Measurements from ENCODE around the gene FAM219B.

DNA sequence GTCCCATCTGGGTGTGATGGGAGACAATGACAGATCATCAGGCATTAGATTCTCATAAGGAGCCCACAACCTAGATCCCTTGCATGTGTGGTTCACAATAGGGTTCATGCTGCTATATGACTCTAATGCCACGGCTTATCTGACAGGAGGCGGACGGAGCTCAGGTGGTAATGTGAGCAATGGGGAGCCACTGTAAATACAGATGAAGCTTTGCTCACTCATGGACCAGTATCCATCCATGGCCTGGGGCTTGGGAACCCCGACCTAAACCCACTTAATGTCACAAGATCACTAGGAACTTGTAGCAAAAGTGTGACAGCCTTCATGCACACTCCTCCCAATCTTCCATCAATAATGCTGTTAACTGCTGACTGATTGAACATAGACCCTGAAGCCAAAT is 2.0 kb upstream of the FAM219B start:
- TF ChIP-seq, protein P1, sequence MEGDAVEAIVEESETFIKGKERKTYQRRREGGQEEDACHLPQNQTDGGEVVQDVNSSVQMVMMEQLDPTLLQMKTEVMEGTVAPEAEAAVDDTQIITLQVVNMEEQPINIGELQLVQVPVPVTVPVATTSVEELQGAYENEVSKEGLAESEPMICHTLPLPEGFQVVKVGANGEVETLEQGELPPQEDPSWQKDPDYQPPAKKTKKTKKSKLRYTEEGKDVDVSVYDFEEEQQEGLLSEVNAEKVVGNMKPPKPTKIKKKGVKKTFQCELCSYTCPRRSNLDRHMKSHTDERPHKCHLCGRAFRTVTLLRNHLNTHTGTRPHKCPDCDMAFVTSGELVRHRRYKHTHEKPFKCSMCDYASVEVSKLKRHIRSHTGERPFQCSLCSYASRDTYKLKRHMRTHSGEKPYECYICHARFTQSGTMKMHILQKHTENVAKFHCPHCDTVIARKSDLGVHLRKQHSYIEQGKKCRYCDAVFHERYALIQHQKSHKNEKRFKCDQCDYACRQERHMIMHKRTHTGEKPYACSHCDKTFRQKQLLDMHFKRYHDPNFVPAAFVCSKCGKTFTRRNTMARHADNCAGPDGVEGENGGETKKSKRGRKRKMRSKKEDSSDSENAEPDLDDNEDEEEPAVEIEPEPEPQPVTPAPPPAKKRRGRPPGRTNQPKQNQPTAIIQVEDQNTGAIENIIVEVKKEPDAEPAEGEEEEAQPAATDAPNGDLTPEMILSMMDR (conservative IDR thresholded peaks at IDR 0.05; ENCODE audit: low read length) = no peak
- TF ChIP-seq EZH2phosphoT487 (IDR thresholded peaks at IDR 0.05; ENCODE audit: borderline replicate concordance, low read depth, low read length) = no peak

Data from OCI-LY7 (cell line).